Cardiac fibroblast (primary cell): ENCODE data around the gene LRRC56.

Experiments
- DNase-seq, 2 donors: peaks; one replicate each; pipeline versions ENCODE4 v3.0.0 to v3.0.0-alpha.2; 2010; ENCODE audit warnings: low read depth in 2 of 2
- H3K4me3 ChIP-seq, 2 donors: replicated peaks in 1 of 2; 1 replicate in 1 of 2; 2 replicates in 1 of 2; pipeline ENCODE4 v1.5.1; 2011; ENCODE audit warnings: low read depth in 2 of 2, low read length in 2 of 2, mild to moderate bottlenecking in 2 of 2, moderate library complexity in 1 of 2
- CTCF ChIP-seq: IDR thresholded peaks from one replicate; pipeline ENCODE4 v1.5.1; 2011; ENCODE audit warnings: low read depth, mild to moderate bottlenecking, low read length, inconsistent platforms

LRRC56 gene

GRCh38 chr11:557328-558132, 20.2 kb downstream of the LRRC56 start:
- H3K4me3 ChIP-seq, result no peak overlapping the region
- no peak for DNase-seq
- no peak for TF ChIP-seq CTCF

GRCh38 chr11:558503-558902, 21.2 kb downstream of the LRRC56 start:
- DNase-seq, result no peak
- no peak overlapping the region for H3K4me3 ChIP-seq
- TF ChIP-seq CTCF, result no peak

GRCh38 chr11:559020-559620, 21.8 kb downstream of the LRRC56 start:
- no peak for DNase-seq

GRCh38 chr11:559712-560304, 22.5 kb downstream of the LRRC56 start:
- H3K4me3 ChIP-seq, result peak overlapping the region; percentile 61
- no peak for TF ChIP-seq CTCF
- DNase-seq, result no peak

More at GRCh38 chr11:559020-559620, 21.8 kb downstream of the LRRC56 start:
- no peak overlapping the region for H3K4me3 ChIP-seq
- TF ChIP-seq CTCF, result no peak

GRCh38 chr11:560305-561147, 23.2 kb downstream of the LRRC56 start, which contains the start of the genes LMNTD2 and RASSF7:
Gene LMNTD2, minus strand, starts transcription at chr11:560738. Its CDS starts 22 bp downstream, at chr11:560716.
Gene RASSF7, plus strand, starts transcription at chr11:560970. Its CDS starts 799 bp downstream, at chr11:561769.
- H3K4me3 ChIP-seq, result peak within 1 kb of the TSS; percentile 61 to 64
- no peak for TF ChIP-seq CTCF
- DNase-seq, result peak; percentile 73 to 86
